HFFc6 (cell line): Measurements from ENCODE around the gene DNAJC1. TPM values are rescaled to one million over a fixed set of nuclear protein-coding genes. Genes with fewer than 3 reads are reported as not detected.
A peak's percentile ranks its signal among the peaks of the same experiment; 100 is the strongest.

ENCODE experiments used
- DNase-seq: peaks from one replicate; pipeline ENCODE4 v3.0.0-alpha.2; 2018
- H3K27ac Mint-ChIP-seq: 2 replicates; pipeline ENCODE4 v1.8.0; 2020; ENCODE audit warnings: mild to moderate bottlenecking, mixed read lengths
- H3K27me3 Mint-ChIP-seq: 2 replicates; pipeline ENCODE4 v1.8.0; 2021; ENCODE audit warnings: mild to moderate bottlenecking, moderate library complexity, mixed read lengths; ENCODE audit not compliant: insufficient read depth
- H3K36me3 Mint-ChIP-seq: 2 replicates; pipeline ENCODE4 v1.8.0; 2021; ENCODE audit warnings: low read depth, mixed read lengths
- H3K4me1 Mint-ChIP-seq: 2 replicates; pipeline ENCODE4 v1.8.0; 2020; ENCODE audit warnings: low read depth, mixed read lengths
- H3K4me3 Mint-ChIP-seq: 2 replicates; pipeline ENCODE4 v1.8.0; 2020; ENCODE audit warnings: mild to moderate bottlenecking, moderate library complexity, mixed read lengths
- H3K9me3 Mint-ChIP-seq: 2 replicates; pipeline ENCODE4 v1.8.0; 2020; ENCODE audit warnings: mild to moderate bottlenecking, mixed read lengths
- CTCF ChIP-seq: fragments of 200-600 bp; sonication (generic); IDR thresholded peaks from 2 replicates; pipeline ENCODE4 v1.5.0; 2021; ENCODE audit warnings: antibody characterized with exemption, mild to moderate bottlenecking
- total RNA-seq, 6 experiments: library from RNA; stranded (reverse); fragmentation: NEBNext Ultra II Directional; extraction: Animal tissue kit (Norgen Biotek cat#: 25700); gene quantifications; 2 replicates in 1 of 6; 3 replicates in 5 of 6; pipeline ENCODE4 v1.2.3, GENCODE V29; 2021

DNAJC1 gene
- total RNA-seq, 6 experiments from 2014 or later = 17.3 to 25.5 (median 17.9) TPM

- Mint-ChIP-seq H3K36me3 (no peaks in the 10 kb centered on the region), H3K27ac (no peak overlapping the region), H3K4me3 (no peak overlapping the region), H3K27me3 (no peaks in the 10 kb centered on the region; the same call in none of the 2 replicates), H3K9me3 (no peaks in the 10 kb centered on the region), H3K4me1 (no peaks in the 10 kb centered on the region)
- no peak for TF ChIP-seq CTCF
- no peak for DNase-seq
Observed at GRCh38 chr10:22017283-22018020, 13.9 kb upstream of the DNAJC1 start.

- no peak overlapping the region for H3K4me3 Mint-ChIP-seq
- DNase-seq = no peak
Observed at GRCh38 chr10:22016046-22016705, 12.6 kb upstream of the DNAJC1 start.

GRCh38 chr10:22010973-22011408, 7.5 kb upstream of the DNAJC1 start:
- H3K27ac Mint-ChIP-seq = no peak overlapping the region
- no peaks in the 10 kb centered on the region for H3K36me3 Mint-ChIP-seq
- peak; percentile 92 for TF ChIP-seq CTCF
- H3K27me3 Mint-ChIP-seq = peaks cover under 1% of the 10 kb centered on the region
- peak; percentile 18 for DNase-seq
- no peaks in the 10 kb centered on the region for H3K9me3 Mint-ChIP-seq
- no peaks in the 10 kb centered on the region for H3K4me1 Mint-ChIP-seq
- no peak overlapping the region for H3K4me3 Mint-ChIP-seq

More at GRCh38 chr10:22016046-22016705, 12.6 kb upstream of the DNAJC1 start:
- H3K27me3 Mint-ChIP-seq = no peaks in the 10 kb centered on the region; the same call in none of the 2 replicates
- TF ChIP-seq CTCF = no peak
- no peaks in the 10 kb centered on the region for H3K9me3 Mint-ChIP-seq
- no peaks in the 10 kb centered on the region for H3K4me1 Mint-ChIP-seq
- H3K27ac Mint-ChIP-seq = no peak overlapping the region
- H3K36me3 Mint-ChIP-seq = no peaks in the 10 kb centered on the region

GRCh38 chr10:22010539-22010938, 7.0 kb upstream of the DNAJC1 start:
- Mint-ChIP-seq H3K4me1 (no peaks in the 10 kb centered on the region), H3K27me3 (peaks cover 5% of the 10 kb centered on the region), H3K9me3 (no peaks in the 10 kb centered on the region), H3K4me3 (no peak overlapping the region), H3K36me3 (no peaks in the 10 kb centered on the region), H3K27ac (no peak overlapping the region)
- DNase-seq = no peak
- TF ChIP-seq CTCF = no peak

- Mint-ChIP-seq H3K4me1 (peaks cover 16% of the 10 kb centered on the region), H3K27ac (no peak overlapping the region), H3K9me3 (no peaks in the 10 kb centered on the region), H3K4me3 (no peak overlapping the region), H3K27me3 (peaks cover 6% of the 10 kb centered on the region), H3K36me3 (no peaks in the 10 kb centered on the region)
- DNase-seq = no peak
- no peak for TF ChIP-seq CTCF
Observed at GRCh38 chr10:22006379-22006884, 2.9 kb upstream of the DNAJC1 start.
